NCI-H345 (cell line): ENCODE data around the gene SMC6.
A peak's percentile ranks its signal among the peaks of the same experiment; 100 is the strongest.

Source experiments
- DNase-seq: peaks from one replicate; lab custom pipeline; 2025; lab: John Stamatoyannopoulos, UW

SMC6 gene, protein sequence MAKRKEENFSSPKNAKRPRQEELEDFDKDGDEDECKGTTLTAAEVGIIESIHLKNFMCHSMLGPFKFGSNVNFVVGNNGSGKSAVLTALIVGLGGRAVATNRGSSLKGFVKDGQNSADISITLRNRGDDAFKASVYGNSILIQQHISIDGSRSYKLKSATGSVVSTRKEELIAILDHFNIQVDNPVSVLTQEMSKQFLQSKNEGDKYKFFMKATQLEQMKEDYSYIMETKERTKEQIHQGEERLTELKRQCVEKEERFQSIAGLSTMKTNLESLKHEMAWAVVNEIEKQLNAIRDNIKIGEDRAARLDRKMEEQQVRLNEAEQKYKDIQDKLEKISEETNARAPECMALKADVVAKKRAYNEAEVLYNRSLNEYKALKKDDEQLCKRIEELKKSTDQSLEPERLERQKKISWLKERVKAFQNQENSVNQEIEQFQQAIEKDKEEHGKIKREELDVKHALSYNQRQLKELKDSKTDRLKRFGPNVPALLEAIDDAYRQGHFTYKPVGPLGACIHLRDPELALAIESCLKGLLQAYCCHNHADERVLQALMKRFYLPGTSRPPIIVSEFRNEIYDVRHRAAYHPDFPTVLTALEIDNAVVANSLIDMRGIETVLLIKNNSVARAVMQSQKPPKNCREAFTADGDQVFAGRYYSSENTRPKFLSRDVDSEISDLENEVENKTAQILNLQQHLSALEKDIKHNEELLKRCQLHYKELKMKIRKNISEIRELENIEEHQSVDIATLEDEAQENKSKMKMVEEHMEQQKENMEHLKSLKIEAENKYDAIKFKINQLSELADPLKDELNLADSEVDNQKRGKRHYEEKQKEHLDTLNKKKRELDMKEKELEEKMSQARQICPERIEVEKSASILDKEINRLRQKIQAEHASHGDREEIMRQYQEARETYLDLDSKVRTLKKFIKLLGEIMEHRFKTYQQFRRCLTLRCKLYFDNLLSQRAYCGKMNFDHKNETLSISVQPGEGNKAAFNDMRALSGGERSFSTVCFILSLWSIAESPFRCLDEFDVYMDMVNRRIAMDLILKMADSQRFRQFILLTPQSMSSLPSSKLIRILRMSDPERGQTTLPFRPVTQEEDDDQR

DNA sequence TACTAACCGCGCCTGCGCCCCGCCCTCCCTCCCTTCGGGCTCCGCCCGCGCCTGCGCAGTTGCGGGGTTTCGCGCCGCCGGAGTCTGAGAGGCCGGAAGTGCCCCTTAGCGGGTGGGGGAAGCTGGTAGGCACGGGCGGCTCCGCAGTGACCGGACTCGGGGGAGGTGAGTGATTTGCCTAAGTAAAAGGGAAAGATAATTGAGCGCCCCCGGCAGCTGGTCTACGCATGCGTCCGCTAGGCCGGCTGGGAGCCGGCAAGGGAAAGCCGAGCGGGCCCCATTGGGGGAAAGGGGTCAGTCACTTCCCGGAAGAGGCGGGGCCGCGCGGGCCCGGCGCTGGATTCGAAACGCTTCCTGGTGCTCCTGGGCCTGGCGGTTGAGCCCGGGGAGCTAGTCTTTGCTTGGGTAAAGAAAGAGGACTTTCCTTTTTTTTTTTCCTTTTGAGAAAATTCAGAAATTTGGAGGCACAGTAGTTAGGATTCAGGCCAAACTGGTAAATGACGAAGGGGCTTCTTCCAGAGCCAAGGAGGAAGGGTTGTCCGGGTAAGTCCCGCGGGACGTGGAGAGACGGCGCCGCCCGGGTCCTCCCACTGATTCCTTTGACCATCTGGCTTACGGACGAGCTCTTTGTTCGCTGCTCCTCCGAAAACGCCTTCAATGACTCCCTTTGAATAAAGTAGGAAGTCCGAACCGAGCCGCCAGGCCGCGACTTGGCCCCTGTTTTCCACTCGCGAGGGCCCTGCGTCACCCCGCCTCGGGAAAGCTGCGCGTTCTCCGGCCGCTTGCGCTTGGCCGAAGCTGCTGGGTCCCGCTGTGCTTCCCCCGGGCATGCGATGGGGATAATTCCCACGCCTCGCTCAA is at the start of gene SMC6, which contains the start of gene GEN1:
Gene SMC6, minus strand, starts transcription at position 8 of the 861 bp plus-strand sequence. CDS start 7,864 bp downstream, outside the sequence.
Gene GEN1, plus strand, starts transcription at position 336 of the 861 bp plus-strand sequence. CDS start 5,806 bp downstream, outside the sequence.
- peak; percentile 99 for DNase-seq

DNA sequence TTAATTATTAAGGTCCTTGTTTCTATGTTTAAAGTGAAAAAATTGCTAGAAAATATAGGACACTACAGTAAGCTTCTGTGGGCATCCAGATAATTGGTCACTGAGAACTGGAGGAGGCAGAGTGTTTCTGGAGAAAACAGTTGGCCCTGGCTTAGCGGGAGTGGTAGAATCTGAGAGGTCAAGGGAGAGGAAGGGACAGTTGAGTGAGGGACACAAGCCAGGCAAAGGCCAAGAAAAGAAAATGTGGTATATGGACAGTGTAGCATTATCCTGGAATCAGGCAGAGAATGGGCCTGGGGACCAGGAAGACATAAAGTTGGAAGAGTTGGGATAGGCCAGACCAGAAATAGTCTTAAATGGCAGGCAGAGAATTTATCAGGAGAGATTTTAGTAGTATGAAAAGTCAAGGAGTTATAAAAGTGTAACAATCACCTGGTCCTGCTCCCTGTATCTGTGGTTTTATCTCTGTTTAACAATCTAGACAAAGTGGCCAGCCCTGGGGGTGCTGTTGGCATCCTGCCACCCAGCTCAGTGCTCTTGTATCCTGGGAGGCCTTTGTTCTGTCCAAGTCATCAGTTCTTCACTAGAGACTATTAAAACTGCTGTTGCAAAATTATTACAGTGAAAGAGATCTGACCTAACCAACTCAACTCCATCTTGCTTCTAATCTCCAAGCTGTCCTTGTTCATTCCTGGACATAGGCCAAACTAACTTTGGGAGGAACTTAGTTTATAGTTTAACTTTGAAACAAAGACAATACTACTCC is 47.3 kb upstream of the SMC6 start:
- DNase-seq: peak; percentile 88

DNA sequence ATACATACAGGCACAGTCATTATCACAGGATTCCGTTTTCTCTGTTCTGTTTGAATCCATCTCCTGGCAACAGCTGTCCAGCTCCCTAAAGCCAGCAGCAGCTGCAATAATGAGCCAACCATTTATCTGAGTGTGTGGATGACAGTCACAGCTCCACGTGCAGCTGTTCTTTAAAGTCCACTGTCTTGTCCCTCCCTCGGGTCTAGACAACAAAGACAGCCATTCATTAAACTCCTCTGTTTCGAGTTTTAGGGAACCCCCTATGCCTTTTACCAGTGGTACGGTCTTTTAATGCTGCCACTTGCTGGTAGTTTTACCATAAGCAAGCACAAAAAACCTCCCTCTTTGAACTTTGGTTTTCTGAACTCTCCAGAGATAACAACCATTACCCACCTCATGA is 46.6 kb upstream of the SMC6 start:
- peak; percentile 35 for DNase-seq

DNA sequence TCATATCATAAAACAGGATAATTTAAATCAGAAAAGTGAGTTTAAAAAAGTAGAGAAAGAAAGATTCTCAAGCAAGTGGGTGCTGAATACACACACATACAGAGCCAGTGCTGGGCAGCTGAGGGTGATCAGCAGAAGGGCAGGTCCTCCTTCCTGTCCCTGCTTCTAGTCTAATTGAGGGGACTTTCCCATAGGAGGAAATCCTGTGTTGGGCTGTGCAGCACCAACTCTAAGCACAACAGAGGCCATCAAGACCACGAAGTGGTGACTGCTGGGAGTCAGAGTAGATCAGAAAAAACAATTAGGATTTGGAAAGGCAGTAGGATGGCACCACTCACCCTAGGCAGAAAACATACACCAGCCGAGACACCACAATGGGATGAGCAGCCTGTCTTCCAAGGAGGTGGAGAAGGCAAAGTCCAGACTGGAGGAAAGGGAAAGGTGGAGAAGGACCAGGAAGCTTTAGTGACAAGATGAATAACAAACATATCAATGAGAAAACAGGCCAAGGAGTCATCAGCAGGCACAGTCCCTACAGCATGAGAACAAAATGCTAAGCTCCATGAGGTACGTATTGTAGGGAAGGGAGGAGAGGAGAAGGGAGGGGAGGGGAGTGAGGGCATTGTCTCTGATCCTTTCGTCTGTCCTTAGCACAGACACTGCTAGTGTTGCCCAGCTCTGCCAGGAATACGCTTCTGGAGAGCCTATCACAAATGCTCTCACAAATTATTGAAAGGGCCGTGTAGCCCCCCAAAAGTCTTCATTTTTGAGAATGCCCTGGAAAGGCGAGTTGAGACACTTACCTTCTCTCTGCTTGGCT is 45.9 kb upstream of the SMC6 start:
- DNase-seq: no peak

DNA sequence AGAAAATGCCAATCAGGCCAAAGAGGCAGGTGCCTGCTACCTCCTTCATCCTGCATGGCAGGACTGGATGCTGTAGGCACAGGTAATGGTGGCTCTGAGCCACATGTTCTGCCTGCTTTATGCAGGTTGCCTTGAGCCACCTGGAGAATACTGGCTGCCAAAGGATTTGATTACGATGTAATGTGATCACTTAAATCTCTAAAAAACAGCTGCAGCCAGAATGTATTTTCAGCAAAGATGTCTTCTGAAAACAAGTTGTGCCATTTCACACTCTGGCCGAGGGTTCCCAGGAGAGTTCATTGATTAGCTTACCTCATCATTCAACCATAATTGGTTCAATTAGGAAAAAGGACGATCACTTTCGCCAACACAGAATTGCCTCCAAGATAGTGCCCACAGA is 44.7 kb upstream of the SMC6 start:
- peak; percentile 4 for DNase-seq

DNA sequence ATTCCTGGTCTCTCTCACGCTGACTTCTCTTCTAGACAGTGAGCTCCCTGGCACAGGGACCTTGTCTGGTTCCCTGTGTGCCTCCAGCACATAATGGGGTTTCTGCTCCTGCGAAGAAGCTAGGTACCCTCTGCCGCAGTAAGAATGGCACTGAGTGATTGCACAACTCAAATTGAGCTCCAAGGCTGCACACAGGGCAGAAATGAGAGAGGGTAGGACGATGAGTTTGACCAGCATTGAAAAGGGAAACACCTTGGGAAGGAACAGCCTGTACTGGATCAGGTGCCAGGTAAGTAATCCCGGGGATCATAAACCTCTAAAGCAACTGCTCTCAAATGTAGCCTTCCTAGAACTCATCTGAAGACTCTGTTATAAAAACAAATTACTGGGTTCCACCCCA is 41.7 kb upstream of the SMC6 start:
- DNase-seq: no peak

DNA sequence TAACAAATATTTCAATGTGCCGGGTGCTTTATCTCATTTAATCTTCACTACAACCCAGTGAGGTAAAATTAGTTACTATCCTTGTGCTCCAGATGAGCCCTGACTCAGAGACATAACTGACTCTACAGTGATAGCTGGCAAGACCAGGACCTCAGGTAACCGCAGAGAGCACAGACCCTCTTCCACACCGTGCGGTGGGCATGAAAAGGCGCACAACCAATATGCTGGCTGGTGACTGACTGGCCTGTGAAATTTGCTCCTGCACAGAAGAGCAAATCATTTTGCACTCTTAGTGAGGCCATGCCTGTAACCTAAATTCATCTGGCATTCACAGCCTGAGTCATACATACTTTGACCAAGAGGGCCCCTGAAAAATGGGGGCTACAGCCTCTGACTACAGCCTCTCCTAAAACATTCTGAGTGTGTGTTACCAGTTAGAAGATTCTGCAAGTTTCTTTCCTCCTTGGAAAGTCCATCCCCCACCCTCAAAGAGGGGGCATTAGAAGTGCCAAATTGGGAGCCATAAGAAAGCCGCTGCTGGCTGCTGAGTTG is 40.3 kb upstream of the SMC6 start:
- DNase-seq: no peak

DNA sequence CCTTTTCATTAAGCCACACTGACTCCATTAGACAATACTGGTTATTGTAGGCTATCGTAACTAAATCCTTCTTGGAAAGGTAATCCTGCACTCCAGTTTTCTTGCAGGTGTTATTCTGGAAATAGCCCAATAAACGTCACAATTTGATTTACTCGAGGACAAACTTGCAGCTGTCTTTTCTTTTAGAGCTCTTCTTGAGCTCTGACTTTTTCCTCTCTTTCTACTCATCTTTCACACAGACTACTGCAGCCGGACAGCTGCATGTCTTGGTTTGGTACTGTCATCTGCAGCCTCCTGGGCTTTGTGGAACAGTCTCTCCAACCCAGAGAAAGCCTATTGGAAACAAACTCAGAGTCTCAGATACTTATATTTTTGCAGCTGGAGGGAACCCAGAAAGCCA is 39.7 kb upstream of the SMC6 start:
- DNase-seq: no peak

DNA sequence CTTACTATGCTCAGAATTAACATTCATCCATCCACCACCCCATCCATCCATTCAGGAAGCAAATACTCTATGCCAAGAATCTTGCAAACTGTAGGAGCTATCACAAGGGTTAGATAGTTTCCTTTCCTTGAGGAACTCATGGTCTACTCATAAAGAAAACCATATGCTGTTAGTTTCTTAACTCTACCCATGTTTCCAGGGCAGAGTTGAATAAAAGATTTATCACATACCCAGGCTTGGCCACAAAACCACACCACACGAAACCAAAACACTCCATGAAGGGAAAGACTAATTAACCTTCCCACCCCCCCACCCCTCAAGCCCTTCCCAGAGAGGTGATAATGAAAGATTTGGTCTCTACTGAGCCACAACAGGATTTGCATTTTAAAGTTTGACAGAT is 38.9 kb upstream of the SMC6 start:
- DNase-seq: no peak

DNA sequence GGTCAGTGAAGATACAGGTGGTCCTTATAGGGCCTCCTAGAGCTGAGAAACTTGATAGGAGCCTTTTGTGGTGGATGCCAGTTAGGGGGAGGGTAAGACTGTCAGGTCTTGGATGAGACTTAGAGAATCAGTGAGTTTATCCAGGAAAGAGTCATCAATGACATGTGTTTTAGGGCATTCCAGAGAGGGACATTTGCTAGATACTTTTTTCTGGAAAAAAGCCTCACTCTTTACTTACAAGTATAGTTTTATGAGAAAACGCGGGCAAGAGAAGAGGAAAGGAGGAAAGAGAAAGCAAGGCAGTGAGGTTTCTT is 38.2 kb upstream of the SMC6 start:
- DNase-seq: no peak

DNA sequence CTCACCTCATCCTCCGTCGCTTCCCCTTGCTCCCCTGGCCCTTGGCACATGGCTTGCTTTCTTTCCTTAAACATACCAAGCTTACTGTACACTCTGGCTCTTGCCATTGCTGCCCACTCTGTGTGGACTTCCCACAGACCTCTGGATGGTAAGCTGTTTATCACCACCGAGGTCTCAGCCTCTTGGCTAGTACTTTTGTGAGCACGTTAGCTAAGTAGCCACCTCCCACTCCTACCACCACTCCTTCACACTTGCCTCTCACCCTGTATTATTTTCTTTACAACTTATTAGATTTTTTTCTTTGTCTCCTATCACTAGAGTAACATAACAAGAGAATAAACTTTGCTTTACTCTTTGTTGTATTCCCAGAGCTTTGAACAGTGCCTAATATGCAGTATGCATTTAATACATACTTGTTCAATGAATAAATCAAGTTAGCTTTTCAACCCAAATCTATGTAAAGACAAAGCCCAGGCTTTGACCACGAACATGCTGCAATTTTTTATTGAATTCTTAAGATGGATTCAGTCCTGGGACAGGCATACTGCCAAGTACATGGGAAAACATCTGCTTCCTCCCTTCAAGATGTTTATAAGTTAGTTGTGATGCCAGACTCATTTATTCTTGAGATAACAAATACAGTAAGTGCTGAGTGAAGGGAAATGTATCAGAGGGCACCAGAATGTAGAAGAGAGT is 37.7 kb upstream of the SMC6 start:
- no peak for DNase-seq

DNA sequence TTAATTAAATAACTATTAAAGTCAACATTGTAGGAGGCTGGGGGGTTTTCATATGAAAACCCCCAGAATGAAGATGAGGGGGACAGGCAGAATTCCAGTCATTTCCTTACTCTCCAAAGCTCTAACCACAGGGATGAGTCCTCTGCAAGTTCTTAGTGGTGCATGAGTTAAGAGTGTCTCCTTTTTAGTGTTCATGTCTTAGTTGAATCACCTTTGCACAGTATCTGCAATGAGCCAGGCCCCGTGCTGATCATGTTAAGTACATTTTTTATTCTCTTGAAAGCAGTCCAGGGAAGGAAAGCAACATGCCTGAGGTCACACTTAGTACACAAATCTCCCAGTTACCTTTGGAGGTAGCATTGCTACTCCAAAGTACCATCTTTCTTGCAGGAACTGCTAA is 36.9 kb upstream of the SMC6 start:
- no peak for DNase-seq

DNA sequence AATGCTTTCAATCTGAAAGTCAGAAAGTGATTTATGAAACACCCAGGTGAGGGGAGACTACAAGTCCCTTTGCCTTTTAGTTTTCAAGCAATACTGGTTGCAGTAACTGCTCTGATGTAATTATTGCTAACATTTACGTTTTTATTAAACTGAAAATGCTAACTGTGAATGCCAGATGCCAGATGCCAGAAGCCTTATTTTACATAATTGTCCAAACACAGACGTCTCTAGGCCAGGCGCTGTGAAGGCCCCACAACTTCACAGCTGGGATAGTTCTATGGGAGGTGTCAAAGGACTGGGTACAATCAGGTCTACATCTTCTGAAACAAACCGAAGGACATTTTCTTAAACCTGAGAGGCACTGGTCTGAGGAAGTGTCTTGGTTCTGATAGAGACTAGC is 35.2 kb upstream of the SMC6 start:
- DNase-seq: no peak

DNA sequence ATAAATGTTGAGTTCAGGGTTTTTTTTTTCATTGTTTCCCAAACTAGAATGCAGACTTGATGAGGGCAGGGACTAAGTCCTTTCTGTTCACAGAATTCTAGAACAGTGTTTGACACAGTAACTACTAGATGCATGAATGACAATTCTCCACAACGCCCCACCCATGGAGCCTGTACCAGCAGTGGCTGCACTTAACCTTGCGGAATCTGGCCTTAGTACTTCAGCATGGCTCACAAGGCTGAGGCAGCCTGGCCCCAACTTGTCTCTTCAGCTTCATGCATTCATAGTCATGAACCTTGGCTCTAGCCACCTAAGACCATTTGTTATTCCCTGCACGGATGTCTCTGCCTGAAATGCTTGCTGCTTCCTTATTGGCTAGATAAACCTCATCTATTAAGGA is 33.1 kb upstream of the SMC6 start:
- no peak for DNase-seq

DNA sequence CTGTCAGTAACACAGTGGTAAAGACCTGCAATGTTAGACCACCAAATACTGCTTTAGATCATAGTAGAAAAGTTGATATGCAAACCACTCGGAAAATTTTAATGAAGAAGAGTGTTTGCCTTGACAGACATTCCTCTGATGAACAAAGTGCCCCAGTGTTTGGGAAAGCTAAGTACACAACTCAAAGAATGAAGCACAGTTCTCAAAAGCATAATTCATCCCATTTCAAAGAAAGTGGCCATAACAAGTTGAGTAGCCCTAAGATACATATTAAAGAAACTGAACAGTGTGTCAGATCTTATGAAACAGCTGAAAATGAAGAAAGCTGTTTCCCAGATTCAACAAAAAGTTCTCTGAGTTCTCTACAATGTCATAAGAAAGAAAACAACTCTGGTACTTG is 27.9 kb upstream of the SMC6 start:
- DNase-seq: no peak

DNA sequence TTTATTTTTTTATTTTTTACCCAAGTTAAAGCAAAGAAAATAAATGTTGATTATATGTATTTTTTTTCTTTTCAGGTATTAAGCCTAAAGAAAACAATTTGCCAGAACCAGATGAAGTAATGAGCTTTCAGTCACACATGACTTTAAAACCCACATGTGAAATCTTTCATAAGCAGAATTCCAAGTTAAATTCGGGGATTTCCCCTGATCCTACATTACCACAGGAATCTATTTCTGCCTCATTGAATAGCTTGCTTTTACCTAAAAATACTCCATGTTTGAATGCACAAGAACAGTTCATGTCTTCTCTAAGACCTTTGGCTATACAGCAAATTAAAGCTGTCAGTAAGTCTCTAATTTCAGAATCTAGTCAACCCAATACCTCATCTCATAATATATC is 26.9 kb upstream of the SMC6 start:
- no peak for DNase-seq

DNA sequence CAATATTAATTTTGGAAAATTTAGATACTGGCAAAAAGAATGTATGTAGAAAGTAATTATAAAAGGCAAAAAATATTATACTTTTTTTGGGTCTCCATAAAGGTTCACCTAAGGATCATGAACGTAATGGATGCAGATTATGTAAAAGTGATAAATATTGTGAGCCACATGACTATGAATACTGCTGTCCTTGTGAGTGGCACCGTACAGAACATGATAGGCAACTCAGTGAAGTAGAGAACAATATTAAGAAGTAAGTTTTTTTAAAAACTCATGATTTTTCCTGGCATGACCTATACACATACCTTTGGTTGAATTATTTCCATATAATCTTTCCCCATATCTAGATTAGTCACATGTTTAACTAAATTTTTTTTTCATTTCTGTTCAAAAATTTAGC is 18.9 kb upstream of the SMC6 start:
- DNase-seq: no peak

DNA sequence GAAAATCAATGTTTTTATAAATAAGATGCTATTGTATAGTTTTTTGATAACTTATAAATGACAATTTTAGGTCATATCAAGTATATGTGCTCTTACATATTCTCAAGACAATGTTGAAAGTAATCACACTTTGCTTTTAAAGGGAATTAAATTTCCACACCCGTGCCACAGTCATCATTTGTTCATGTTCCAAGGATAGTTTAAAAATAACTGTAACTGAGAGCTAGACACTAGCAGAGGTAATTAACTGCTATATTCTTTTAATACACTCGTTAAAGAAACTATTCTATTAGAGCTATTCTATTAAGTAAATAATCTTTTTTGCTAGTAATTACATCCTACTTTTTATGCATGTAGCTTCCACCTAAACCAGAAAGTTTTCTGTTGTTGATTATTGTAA is 18.3 kb upstream of the SMC6 start:
- DNase-seq: no peak

DNA sequence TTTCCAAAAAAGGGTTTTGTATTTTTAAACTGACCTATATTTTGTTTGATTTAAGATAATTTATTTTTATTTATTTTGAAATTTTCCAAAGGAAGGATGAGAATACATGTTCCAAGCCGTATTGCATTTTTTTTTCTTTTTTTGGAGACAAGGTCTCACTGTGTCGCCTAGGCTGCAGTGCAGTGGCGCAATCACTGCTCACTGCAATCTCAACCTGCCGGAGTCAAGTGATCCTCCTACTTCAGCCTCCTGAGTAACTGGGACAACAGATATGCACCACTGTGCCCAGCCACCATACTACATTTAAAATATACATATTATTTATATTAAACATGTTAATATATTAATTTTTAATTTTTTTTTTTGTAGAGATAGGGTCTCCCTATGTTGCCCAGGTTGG is 15.3 kb upstream of the SMC6 start:
- no peak for DNase-seq
